T-cell (primary cell): ENCODE results near the gene LRIT3. TPM values are rescaled to one million over a fixed set of nuclear protein-coding genes. Genes with fewer than 3 reads are reported as not detected.
"Not testable (repeated sequence)": the region's sequence is repeated elsewhere in the genome, so short reads cannot be mapped to it uniquely, and the experiment has no call there.

Source experiments
- ATAC-seq, 4 experiments: fragments of 200-7000 bp in 3 of 4; fragments of 150-1000 bp in 1 of 4; cut with Tn5 transposase; replicated peaks in 1 of 4; 1 replicate in 3 of 4; 2 replicates in 1 of 4; pipeline ENCODE4 v1.10.0; 2021; ENCODE audit warnings: moderate library complexity in 3 of 4, mild to moderate bottlenecking in 2 of 4, moderate number of reproducible peaks in 1 of 4
- CTCF ChIA-PET, 2 donors: fragments of 300-600 bp; sonication (Branson Sonifier 250); formaldehyde crosslinking; loops; one replicate each; lab custom pipeline; 2022; ENCODE audit warnings: antibody characterized with exemption in 2 of 2; lab: Charles Lee
- POLR2A ChIA-PET, 2 donors: fragments of 300-600 bp; sonication (Branson Sonifier 250); formaldehyde crosslinking; loops; one replicate each; lab custom pipeline; 2022; ENCODE audit warnings: antibody characterized with exemption in 2 of 2; lab: Charles Lee
- DNase-seq, 35 experiments: peaks; one replicate each; pipeline versions ENCODE4 v3.0.0 to v3.0.0-alpha.2; 2013 to 2023
- H3K27ac ChIP-seq: one replicate; pipeline ENCODE4 v1.5.1; 2013; ENCODE audit warnings: low read length
- H3K27me3 ChIP-seq, 2 experiments: replicated peaks in 1 of 2; 1 replicate in 1 of 2; 2 replicates in 1 of 2; pipeline versions ENCODE4 v1.6.1 to v1.7.0; 2013; ENCODE audit warnings: low read length in 1 of 2, mixed read lengths in 1 of 2; ENCODE audit not compliant: control insufficient read depth in 2 of 2, insufficient read depth in 2 of 2; ENCODE audit errors: extremely low read depth in 1 of 2
- H3K36me3 ChIP-seq, 2 donors: 1 replicate in 1 of 2; 2 replicates in 1 of 2; pipeline versions ENCODE4 v1.6.1 to v1.7.0; 2013; ENCODE audit warnings: low read length in 1 of 2; ENCODE audit not compliant: control insufficient read depth in 2 of 2, insufficient read depth in 1 of 2; ENCODE audit errors: extremely low read depth in 1 of 2
- H3K4me1 ChIP-seq, 2 experiments: 1 replicate in 1 of 2; 2 replicates in 1 of 2; pipeline versions ENCODE4 v1.6.1 to v1.7.0; 2013; ENCODE audit warnings: low read length in 2 of 2, mixed read lengths in 1 of 2; ENCODE audit not compliant: insufficient read depth in 2 of 2, control insufficient read depth in 1 of 2; ENCODE audit errors: extremely low read depth in 1 of 2
- H3K4me3 ChIP-seq, 2 donors: 1 replicate in 1 of 2; 2 replicates in 1 of 2; pipeline versions ENCODE4 v1.5.1 to v1.7.0; 2013; ENCODE audit warnings: mild to moderate bottlenecking in 2 of 2, low read length in 1 of 2, moderate library complexity in 1 of 2; ENCODE audit not compliant: control insufficient read depth in 1 of 2; ENCODE audit errors: extremely low read depth in 1 of 2
- H3K9me3 ChIP-seq: 2 replicates; pipeline ENCODE4 v1.7.0; 2013
- H3K27ac Mint-ChIP-seq, 2 donors: one replicate each; pipeline ENCODE4 v1.8.0; 2020 to 2021; ENCODE audit warnings: mild to moderate bottlenecking in 2 of 2, mixed read lengths in 2 of 2
- H3K27me3 Mint-ChIP-seq, 2 donors: one replicate each; pipeline ENCODE4 v1.8.0; 2021 to 2022; ENCODE audit warnings: mixed read lengths in 2 of 2
- H3K36me3 Mint-ChIP-seq: one replicate; pipeline ENCODE4 v1.8.0; 2021; ENCODE audit warnings: mixed read lengths
- H3K4me1 Mint-ChIP-seq, 3 donors: one replicate each; pipeline ENCODE4 v1.8.0; 2020 to 2022; ENCODE audit warnings: mixed read lengths in 3 of 3, mild to moderate bottlenecking in 1 of 3
- H3K4me3 Mint-ChIP-seq, 3 donors: one replicate each; pipeline ENCODE4 v1.8.0; 2020 to 2022; ENCODE audit warnings: mild to moderate bottlenecking in 3 of 3, mixed read lengths in 3 of 3, moderate library complexity in 3 of 3
- H3K9me3 Mint-ChIP-seq, 3 donors: one replicate each; pipeline ENCODE4 v1.8.0; 2020 to 2022; ENCODE audit warnings: mixed read lengths in 3 of 3
- WGBS: methylation state at CpG from one replicate; pipeline ENCODE4 v1.1.5; 2013; ENCODE audit warnings: missing lambda C conversion rate; ENCODE audit not compliant: insufficient coverage; 5-methylcytosine and 5-hydroxymethylcytosine counted together
- total RNA-seq, 35 experiments: library from RNA in 6 of 35; stranded (reverse) in 6 of 35; fragments of 120-200 nt in 1 of 35; gene quantifications; one replicate each; pipeline versions ENCODE4 v1.2.1 to v1.2.4 and lab custom pipeline; 2013 to 2026

Gene LRIT3
- total RNA-seq, 5 donors from 2014 or later (not counting 1 experiment from before 2014, with no cell fraction given), result 0.12 to 0.41 (median 0.26) TPM

GRCh38 chr4:109833756-109834155 lies 14.2 kb upstream of the LRIT3 start:
- Mint-ChIP-seq H3K9me3 (no peaks in the 10 kb centered on the region), H3K27me3 (no peaks in the 10 kb centered on the region), H3K4me3 (no peak overlapping the region), H3K27ac (no peak overlapping the region), H3K36me3 (peaks cover 13% of the 10 kb centered on the region), H3K4me1 (no peaks in the 10 kb centered on the region)
- Histone ChIP-seq H3K4me3 (no peak overlapping the region), H3K4me1 (no peaks in the 10 kb centered on the region), H3K9me3 (no peaks in the 10 kb centered on the region), H3K36me3 (no peaks in the 10 kb centered on the region), H3K27ac (no peak overlapping the region), H3K27me3 (no peaks in the 10 kb centered on the region)
- ATAC-seq (no peak), DNase-seq (no peak)
- no CpG with 5 or more reads among the region's 4 CpGs for WGBS
- ChIA-PET POLR2A (no interaction called here), CTCF (interaction anchor here in 1 of 2 donors (0.7 kb wide), 1 partner anchor 19 kb away, joined by 3 read pairs; no protein-coding TSS in a partner anchor)

- Mint-ChIP-seq H3K27ac (no peak overlapping the region), H3K27me3 (no peaks in the 10 kb centered on the region), H3K4me3 (no peak overlapping the region), H3K4me1 (no peaks in the 10 kb centered on the region), H3K9me3 (no peaks in the 10 kb centered on the region), H3K36me3 (peaks cover 28% of the 10 kb centered on the region)
- Histone ChIP-seq H3K27ac (no peak overlapping the region), H3K36me3 (no peaks in the 10 kb centered on the region), H3K4me1 (no peaks in the 10 kb centered on the region), H3K4me3 (no peak overlapping the region), H3K27me3 (no peaks in the 10 kb centered on the region), H3K9me3 (no peaks in the 10 kb centered on the region)
- ATAC-seq, result no peak
- DNase-seq, result no peak
- ChIA-PET POLR2A (no interaction called here), CTCF (no interaction called here)
- WGBS, result no CpG with 5 or more reads among the region's 3 CpGs
These were observed 10.9 kb upstream of the LRIT3 start for GRCh38 chr4:109836985-109837384.

- WGBS, result 54% methylated on average over 3 of the region's 6 CpGs
- Mint-ChIP-seq H3K4me1 (no peaks in the 10 kb centered on the region), H3K4me3 (no peak overlapping the region), H3K9me3 (no peaks in the 10 kb centered on the region), H3K36me3 (peaks cover 4% of the 10 kb centered on the region), H3K27ac (no peak overlapping the region), H3K27me3 (peaks cover 0 to 2% of the 10 kb centered on the region in 2 donors)
- Histone ChIP-seq H3K27ac (no peak overlapping the region), H3K36me3 (no peaks in the 10 kb centered on the region), H3K4me1 (no peaks in the 10 kb centered on the region), H3K27me3 (no peaks in the 10 kb centered on the region), H3K4me3 (no peak overlapping the region), H3K9me3 (no peaks in the 10 kb centered on the region)
- ChIA-PET CTCF (no interaction called here), POLR2A (interaction anchor here in 1 of 2 donors (0.6 kb wide), 1 partner anchor 1595 kb away, joined by 10 read pairs; no protein-coding TSS in a partner anchor)
- DNase-seq (no peak), ATAC-seq (no peak)
These were observed 1.4 kb upstream of the LRIT3 start for GRCh38 chr4:109846395-109847098.

GRCh38 chr4:109848501-109848900 lies 594 bp downstream of the LRIT3 start:
- peaks cover 2 to 11% (median 3%) of the 10 kb centered on the region in 3 donors for H3K4me1 Mint-ChIP-seq
- CTCF ChIA-PET, result no interaction called here
- no peaks in the 10 kb centered on the region for H3K27me3 ChIP-seq

GRCh38 chr4:109850601-109851000 lies 2.7 kb downstream of the LRIT3 start:
- no peak overlapping the region for H3K4me3 Mint-ChIP-seq
- ATAC-seq (no peak), DNase-seq (no peak)
- Histone ChIP-seq H3K27ac (no peak overlapping the region), H3K9me3 (no peaks in the 10 kb centered on the region), H3K36me3 (no peaks in the 10 kb centered on the region), H3K27me3 (no peaks in the 10 kb centered on the region), H3K4me1 (no peaks in the 10 kb centered on the region), H3K4me3 (no peak overlapping the region)
- peaks cover 0 to 2% of the 10 kb centered on the region in 2 donors for H3K27me3 Mint-ChIP-seq
- H3K9me3 Mint-ChIP-seq, result no peaks in the 10 kb centered on the region
- H3K36me3 Mint-ChIP-seq, result peaks cover 24% of the 10 kb centered on the region
- H3K4me1 Mint-ChIP-seq, result peaks cover 2 to 20% (median 6%) of the 10 kb centered on the region in 3 donors
- H3K27ac Mint-ChIP-seq, result no peak overlapping the region
- ChIA-PET CTCF (no interaction called here), POLR2A (no interaction called here)
- 73% methylated on average over 4 of the region's 5 CpGs for WGBS

More at GRCh38 chr4:109848501-109848900, 594 bp downstream of the LRIT3 start:
- peaks cover 12% of the 10 kb centered on the region for H3K36me3 Mint-ChIP-seq
- Histone ChIP-seq H3K36me3 (no peaks in the 10 kb centered on the region), H3K27ac (no peak overlapping the region), H3K4me1 (no peaks in the 10 kb centered on the region), H3K4me3 (no peak overlapping the region), H3K9me3 (no peaks in the 10 kb centered on the region)
- no peak for ATAC-seq
- POLR2A ChIA-PET, result no interaction called here
- H3K27me3 Mint-ChIP-seq, result peaks cover 0 to 2% of the 10 kb centered on the region in 2 donors
- no CpG with 5 or more reads among the region's 2 CpGs for WGBS
- no peak overlapping the region for H3K27ac Mint-ChIP-seq
- DNase-seq, result no peak
- no peak overlapping the region for H3K4me3 Mint-ChIP-seq
- no peaks in the 10 kb centered on the region for H3K9me3 Mint-ChIP-seq

GRCh38 chr4:109859426-109860300 lies 11.8 kb downstream of the LRIT3 start:
- ATAC-seq, H3K36me3 ChIP-seq, H3K9me3 ChIP-seq, CTCF ChIA-PET, H3K27ac ChIP-seq, DNase-seq, H3K27me3 Mint-ChIP-seq, H3K4me3 ChIP-seq, H3K27ac Mint-ChIP-seq, H3K4me3 Mint-ChIP-seq, H3K4me1 Mint-ChIP-seq, H3K4me1 ChIP-seq, H3K27me3 ChIP-seq, POLR2A ChIA-PET: not testable (repeated sequence)
- H3K36me3 Mint-ChIP-seq, result peaks cover 39% of the 10 kb centered on the region
- H3K9me3 Mint-ChIP-seq, result peaks cover 6 to 21% (median 17%) of the 10 kb centered on the region in 3 donors
- no CpG with 5 or more reads among the region's 4 CpGs for WGBS
